Neural progenitor cell (in vitro differentiated cells): Measurements from ENCODE around the gene SIDT2. TPM values are rescaled to one million over a fixed set of nuclear protein-coding genes. Genes with fewer than 3 reads are reported as not detected.

Experiments
- DNase-seq: peaks from one replicate; pipeline ENCODE4 v3.0.0-alpha.2; 2016; ENCODE audit warnings: low spot score
- H2AFZ ChIP-seq: fragments of 200-600 bp; sonication (generic); replicated peaks from 2 replicates; pipeline ENCODE4 v1.6.1; 2016; ENCODE audit warnings: antibody characterized with exemption
- H3F3A ChIP-seq: fragments of 200-600 bp; sonication (generic); 2 replicates; pipeline ENCODE4 v1.6.1; 2016; ENCODE audit warnings: antibody characterized with exemption, low read depth
- H3K27ac ChIP-seq: fragments of 200-600 bp; sonication (generic); 2 replicates; pipeline ENCODE4 v1.5.1; 2016; ENCODE audit warnings: mild to moderate bottlenecking
- H3K27me3 ChIP-seq: fragments of 200-600 bp; sonication (generic); 2 replicates; pipeline ENCODE4 v1.6.1; 2016; ENCODE audit warnings: mild to moderate bottlenecking, moderate library complexity
- H3K36me3 ChIP-seq: fragments of 200-600 bp; sonication (generic); 2 replicates; pipeline ENCODE4 v1.5.1; 2016
- H3K4me1 ChIP-seq: fragments of 200-600 bp; sonication (generic); 2 replicates; pipeline ENCODE4 v1.6.1; 2016; ENCODE audit warnings: mixed run types
- H3K4me2 ChIP-seq: fragments of 200-600 bp; sonication (generic); 2 replicates; pipeline ENCODE4 v1.6.1; 2016
- H3K4me3 ChIP-seq: fragments of 200-600 bp; sonication (generic); 2 replicates; pipeline ENCODE4 v1.5.1; 2016
- H3K79me2 ChIP-seq: fragments of 200-600 bp; sonication (generic); 2 replicates; pipeline ENCODE4 v1.6.1; 2016; ENCODE audit warnings: low read depth
- H3K9ac ChIP-seq: fragments of 200-600 bp; sonication (generic); 2 replicates; pipeline ENCODE4 v1.6.1; 2016
- H3K9me3 ChIP-seq: fragments of 200-600 bp; sonication (generic); 2 replicates; pipeline ENCODE4 v1.5.1; 2016; ENCODE audit warnings: low read depth
- H4K20me1 ChIP-seq: fragments of 200-600 bp; sonication (generic); 2 replicates; pipeline ENCODE4 v1.6.1; 2016; ENCODE audit warnings: low read depth
- H3K27ac Mint-ChIP-seq: 3 replicates; pipeline ENCODE4 v1.8.0; 2021; ENCODE audit warnings: mixed read lengths
- H3K27me3 Mint-ChIP-seq: 2 replicates; pipeline ENCODE4 v1.8.0; 2022; ENCODE audit warnings: low read depth, mild to moderate bottlenecking, inconsistent platforms, moderate library complexity, mixed read lengths; ENCODE audit not compliant: insufficient read depth
- H3K36me3 Mint-ChIP-seq: 3 replicates; pipeline ENCODE4 v1.8.0; 2021; ENCODE audit warnings: mixed read lengths
- H3K4me1 Mint-ChIP-seq: 3 replicates; pipeline ENCODE4 v1.8.0; 2021; ENCODE audit warnings: mixed read lengths
- H3K4me3 Mint-ChIP-seq: 3 replicates; pipeline ENCODE4 v1.8.0; 2021; ENCODE audit warnings: mild to moderate bottlenecking, moderate library complexity, mixed read lengths
- H3K9me3 Mint-ChIP-seq: 3 replicates; pipeline ENCODE4 v1.8.0; 2020; ENCODE audit warnings: mixed read lengths
- EZH2 ChIP-seq: fragments of 200-600 bp; sonication (generic); IDR thresholded peaks from 2 replicates; pipeline ENCODE4 v1.6.1; 2017; ENCODE audit warnings: antibody characterized with exemption, mild to moderate bottlenecking, moderate library complexity
- EZH2phosphoT487 ChIP-seq: fragments of 200-600 bp; sonication (generic); IDR thresholded peaks from 2 replicates; pipeline ENCODE4 v1.6.1; 2017; ENCODE audit warnings: antibody characterized with exemption
- total RNA-seq: library from RNA; depleted of rRNA; stranded (reverse); fragments of >200 nt; gene quantifications from 2 replicates; pipeline ENCODE4 v1.2.3, GENCODE V29; 2015; ENCODE audit warnings: low replicate concordance
- TF ChIP-seq, protein P1 (sequence below): fragments of 200-600 bp; sonication (generic); IDR thresholded peaks from 2 replicates; pipeline ENCODE4 v1.5.1; 2017; ENCODE audit warnings: antibody characterized with exemption, mild to moderate bottlenecking

SIDT2 gene
- total RNA-seq, 1 donor from 2014 or later = 13.3 TPM

DNA sequence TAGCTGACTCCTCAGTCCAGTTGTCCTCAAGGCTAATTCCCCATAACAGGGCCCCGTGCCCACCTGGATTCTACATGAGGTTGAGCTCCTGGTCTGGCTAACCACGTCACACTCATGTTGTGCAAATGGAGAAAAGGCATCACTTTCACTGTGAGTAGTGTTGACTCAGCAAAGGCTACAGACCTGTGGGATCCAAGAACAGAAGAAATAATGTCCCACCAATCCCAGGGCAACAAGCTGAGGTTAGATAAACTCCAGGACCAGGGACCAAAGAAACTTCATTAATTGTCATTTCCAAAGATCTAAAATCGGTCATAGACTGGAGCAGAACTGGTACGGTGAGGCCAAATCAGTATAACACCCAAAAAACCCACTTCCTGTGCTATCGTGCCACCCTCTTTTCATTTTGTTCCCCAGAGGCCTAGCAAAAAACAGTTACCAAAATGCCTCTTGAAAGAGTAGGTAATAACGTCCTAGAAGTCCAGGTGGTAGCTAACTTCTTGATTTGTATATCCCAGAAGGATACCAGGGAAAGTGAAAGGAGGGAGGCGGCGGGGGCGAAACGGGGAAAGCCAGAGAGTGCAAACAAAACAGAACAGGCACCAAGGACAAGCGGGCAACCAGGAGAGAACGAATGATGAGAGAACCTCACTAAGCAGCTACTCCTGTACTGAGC is 51.9 kb downstream of the SIDT2 start:
- Histone ChIP-seq H3K27ac (no peak overlapping the region), H3K4me3 (peak overlapping the region; percentile 99), H3K4me2 (peak overlapping the region; percentile 85), H4K20me1 (no peaks in the 10 kb centered on the region), H3K9ac (no peak overlapping the region), H3K4me1 (peaks cover 12% of the 10 kb centered on the region), H3K79me2 (peaks cover 47% of the 10 kb centered on the region), H3F3A (peaks cover 22% of the 10 kb centered on the region), H3K9me3 (no peaks in the 10 kb centered on the region), H3K36me3 (no peaks in the 10 kb centered on the region), H3K27me3 (no peaks in the 10 kb centered on the region), H2AFZ (no peak overlapping the region)
- TF ChIP-seq EZH2 (no peak), EZH2phosphoT487 (no peak)
- TF ChIP-seq, protein P1, sequence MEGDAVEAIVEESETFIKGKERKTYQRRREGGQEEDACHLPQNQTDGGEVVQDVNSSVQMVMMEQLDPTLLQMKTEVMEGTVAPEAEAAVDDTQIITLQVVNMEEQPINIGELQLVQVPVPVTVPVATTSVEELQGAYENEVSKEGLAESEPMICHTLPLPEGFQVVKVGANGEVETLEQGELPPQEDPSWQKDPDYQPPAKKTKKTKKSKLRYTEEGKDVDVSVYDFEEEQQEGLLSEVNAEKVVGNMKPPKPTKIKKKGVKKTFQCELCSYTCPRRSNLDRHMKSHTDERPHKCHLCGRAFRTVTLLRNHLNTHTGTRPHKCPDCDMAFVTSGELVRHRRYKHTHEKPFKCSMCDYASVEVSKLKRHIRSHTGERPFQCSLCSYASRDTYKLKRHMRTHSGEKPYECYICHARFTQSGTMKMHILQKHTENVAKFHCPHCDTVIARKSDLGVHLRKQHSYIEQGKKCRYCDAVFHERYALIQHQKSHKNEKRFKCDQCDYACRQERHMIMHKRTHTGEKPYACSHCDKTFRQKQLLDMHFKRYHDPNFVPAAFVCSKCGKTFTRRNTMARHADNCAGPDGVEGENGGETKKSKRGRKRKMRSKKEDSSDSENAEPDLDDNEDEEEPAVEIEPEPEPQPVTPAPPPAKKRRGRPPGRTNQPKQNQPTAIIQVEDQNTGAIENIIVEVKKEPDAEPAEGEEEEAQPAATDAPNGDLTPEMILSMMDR = no peak
- Mint-ChIP-seq H3K36me3 (peaks cover 5% of the 10 kb centered on the region), H3K9me3 (no peaks in the 10 kb centered on the region), H3K4me1 (peaks cover 32% of the 10 kb centered on the region), H3K27ac (no peak overlapping the region), H3K27me3 (peaks cover 9% of the 10 kb centered on the region), H3K4me3 (peak overlapping the region; percentile 96)
- DNase-seq = no peak

DNA sequence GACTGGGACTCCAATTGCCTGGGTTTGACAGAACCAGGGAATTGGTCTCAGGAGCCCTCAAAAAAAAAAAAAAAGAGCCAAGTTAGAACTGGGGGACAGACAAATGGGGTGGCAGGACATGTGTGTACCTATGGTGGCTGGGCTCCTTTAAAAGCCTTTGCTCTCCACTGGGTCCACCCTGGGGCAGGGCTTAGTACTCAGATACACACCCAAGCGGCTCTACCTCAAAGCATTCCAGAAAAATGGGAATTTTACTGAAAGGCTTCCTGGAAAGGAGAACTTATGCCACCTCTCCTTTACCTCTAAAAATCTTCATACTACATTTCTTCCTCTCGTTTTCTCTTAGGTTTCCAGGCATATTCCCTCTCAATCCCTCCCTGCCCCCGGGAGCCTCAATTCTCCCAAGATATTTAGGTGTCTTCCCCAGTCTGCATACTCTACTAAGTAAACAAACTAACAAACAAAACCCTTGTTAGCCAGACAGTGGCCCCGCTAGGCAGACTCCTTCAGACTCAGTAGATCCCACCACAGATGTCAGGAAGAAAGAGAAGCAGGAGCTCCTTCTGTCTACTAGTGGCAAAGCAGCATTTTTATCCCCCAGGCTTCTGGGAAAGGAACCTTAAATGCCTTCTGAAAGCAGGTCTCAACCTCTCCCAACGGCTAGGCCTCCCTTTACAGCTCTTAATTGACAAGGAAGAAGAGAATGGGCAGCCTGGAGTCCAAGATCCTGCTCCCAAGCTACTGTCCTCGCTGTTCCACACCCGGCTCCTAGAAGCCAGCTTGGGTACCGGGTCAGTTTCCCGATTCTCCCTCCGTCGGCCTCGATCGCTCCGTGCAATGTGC is 52.7 kb downstream of the SIDT2 start:
- H3K27me3 Mint-ChIP-seq = peaks cover 9% of the 10 kb centered on the region
- H3K36me3 Mint-ChIP-seq = peaks cover 5% of the 10 kb centered on the region
- Histone ChIP-seq H3K79me2 (peaks cover 55% of the 10 kb centered on the region), H3F3A (peaks cover 22% of the 10 kb centered on the region), H2AFZ (peak overlapping the region; percentile 100), H3K9me3 (no peaks in the 10 kb centered on the region), H3K4me2 (peak overlapping the region; percentile 85), H3K9ac (peak overlapping the region; percentile 47), H3K27me3 (no peaks in the 10 kb centered on the region), H3K4me3 (peak overlapping the region; percentile 99), H3K36me3 (no peaks in the 10 kb centered on the region), H4K20me1 (no peaks in the 10 kb centered on the region), H3K27ac (no peak overlapping the region), H3K4me1 (peaks cover 12% of the 10 kb centered on the region)
- DNase-seq = peak; percentile 36
- TF ChIP-seq EZH2phosphoT487 (no peak), EZH2 (no peak)
- TF ChIP-seq, protein P1 = no peak
- peaks cover 32% of the 10 kb centered on the region for H3K4me1 Mint-ChIP-seq
- H3K9me3 Mint-ChIP-seq = no peaks in the 10 kb centered on the region
- H3K4me3 Mint-ChIP-seq = peak overlapping the region; percentile 96
- H3K27ac Mint-ChIP-seq = peak overlapping the region; percentile 93

DNA sequence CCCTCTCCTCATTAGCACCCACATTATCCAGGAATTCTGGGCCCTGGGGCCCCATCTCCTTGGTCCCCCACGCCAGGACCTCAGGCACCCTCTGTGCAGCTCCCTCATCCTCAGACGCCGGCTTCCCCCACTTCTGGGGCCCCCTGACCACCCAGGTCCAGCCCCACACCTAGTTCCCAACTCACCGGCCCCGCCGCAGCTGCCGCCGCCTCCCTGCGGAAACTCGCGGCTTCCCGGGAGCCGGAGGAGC is 53.2 kb downstream of the SIDT2 start, which contains the start of gene PCSK7:
PCSK7 (minus strand) TSS at position 232 of the 250 bp plus-strand sequence. CDS start 2,229 bp downstream, outside the sequence.
- Histone ChIP-seq H3K9ac (peak within 1 kb of the TSS; percentile 70), H3K4me1 (peaks cover 12% of the 10 kb centered on the region), H3K9me3 (no peaks in the 10 kb centered on the region), H3K27me3 (no peaks in the 10 kb centered on the region), H3K36me3 (no peaks in the 10 kb centered on the region), H4K20me1 (no peaks in the 10 kb centered on the region), H3K4me2 (peak within 1 kb of the TSS; percentile 85), H3K4me3 (peak within 1 kb of the TSS; percentile 99), H3F3A (peaks cover 19% of the 10 kb centered on the region), H2AFZ (peak within 1 kb of the TSS; percentile 100), H3K79me2 (peaks cover 61% of the 10 kb centered on the region), H3K27ac (no peak within 1 kb of the TSS)
- H3K36me3 Mint-ChIP-seq = peaks cover 10% of the 10 kb centered on the region
- peak within 1 kb of the TSS; percentile 100 for H3K4me3 Mint-ChIP-seq
- H3K4me1 Mint-ChIP-seq = peaks cover 32% of the 10 kb centered on the region
- peak within 1 kb of the TSS; percentile 93 for H3K27ac Mint-ChIP-seq
- no peak for DNase-seq
- peaks cover 9% of the 10 kb centered on the region for H3K27me3 Mint-ChIP-seq
- no peak for TF ChIP-seq EZH2
- TF ChIP-seq, protein P1 = no peak
- TF ChIP-seq EZH2phosphoT487 = no peak
- no peaks in the 10 kb centered on the region for H3K9me3 Mint-ChIP-seq
